Ishikawa (cell line): Measurements from ENCODE around the gene LYRM1.

ENCODE experiments used
- CREB1 ChIP-seq: IDR thresholded peaks from 2 replicates; pipeline ENCODE4 v1.6.1; 2012; ENCODE audit warnings: low read depth
- EGR1 ChIP-seq: IDR thresholded peaks from 2 replicates; pipeline ENCODE4 v1.6.1; 2012
- EP300 ChIP-seq: IDR thresholded peaks from 2 replicates; pipeline ENCODE4 v1.6.1; 2012; ENCODE audit warnings: borderline replicate concordance
- MAX ChIP-seq: IDR thresholded peaks from 2 replicates; pipeline ENCODE4 v1.6.1; 2012
- NFIC ChIP-seq: IDR thresholded peaks from 2 replicates; pipeline ENCODE4 v1.6.1; 2012
- RAD21 ChIP-seq: IDR thresholded peaks from 2 replicates; pipeline ENCODE4 v1.6.1; 2012; ENCODE audit warnings: low read depth
- REST ChIP-seq: IDR thresholded peaks from 2 replicates; pipeline ENCODE4 v1.6.1; 2012; ENCODE audit warnings: low read depth, mild to moderate bottlenecking
- TCF12 ChIP-seq: IDR thresholded peaks from 2 replicates; pipeline ENCODE4 v1.6.1; 2012; ENCODE audit warnings: low read depth
- USF1 ChIP-seq: IDR thresholded peaks from 2 replicates; pipeline ENCODE4 v1.6.1; 2012

GRCh38 chr16:20870122-20870820 lies 30.3 kb upstream of the LYRM1 start:
- no peak for TF ChIP-seq REST
- no peak for TF ChIP-seq MAX
- no peak for TF ChIP-seq EGR1
- TF ChIP-seq TCF12, result no peak
- no peak for TF ChIP-seq EP300
- no peak for TF ChIP-seq RAD21
- TF ChIP-seq USF1, result no peak
- TF ChIP-seq CREB1, result no peak
- TF ChIP-seq NFIC, result no peak
